Liver (tissue), 9 donors: ENCODE data around the gene EXOC4. TPM values are rescaled to one million over a fixed set of nuclear protein-coding genes. Genes with fewer than 3 reads are reported as not detected.

Source experiments
- DNase-seq: peaks from one replicate; pipeline ENCODE4 v3.0.0-alpha.2; 2017; ENCODE audit warnings: low spot score
- H3K27ac ChIP-seq, 2 donors: one replicate each; pipeline ENCODE4 v1.7.0; 2013; ENCODE audit warnings: inconsistent platforms in 2 of 2, low read length in 2 of 2, control low read depth in 1 of 2, low read depth in 1 of 2, mild to moderate bottlenecking in 1 of 2
- H3K27me3 ChIP-seq, 4 donors: one replicate each; pipeline versions ENCODE4 v1.6.1 to v1.7.0; 2013; ENCODE audit warnings: low read length in 3 of 4, inconsistent platforms in 1 of 4, mild to moderate bottlenecking in 1 of 4, moderate library complexity in 1 of 4; ENCODE audit not compliant: control insufficient read depth in 4 of 4, insufficient read depth in 4 of 4
- H3K36me3 ChIP-seq, 4 donors: one replicate each; pipeline versions ENCODE4 v1.6.1 to v1.7.0; 2013; ENCODE audit warnings: low read length in 3 of 4, mild to moderate bottlenecking in 3 of 4, low read depth in 1 of 4, moderate library complexity in 1 of 4; ENCODE audit not compliant: control insufficient read depth in 4 of 4, insufficient read depth in 3 of 4
- H3K4me1 ChIP-seq, 4 donors: one replicate each; pipeline versions ENCODE4 v1.6.1 to v1.7.0; 2013; ENCODE audit warnings: low read length in 3 of 4, mild to moderate bottlenecking in 3 of 4, moderate library complexity in 1 of 4; ENCODE audit not compliant: control insufficient read depth in 4 of 4, insufficient read depth in 4 of 4
- H3K4me3 ChIP-seq, 3 donors: one replicate each; pipeline versions ENCODE4 v1.6.1 to v1.7.0; 2013; ENCODE audit warnings: low read length in 3 of 3, control low read depth in 1 of 3, low read depth in 1 of 3, mild to moderate bottlenecking in 1 of 3
- H3K9ac ChIP-seq, 2 donors: one replicate each; pipeline ENCODE4 v1.7.0; 2013; ENCODE audit warnings: low read length in 2 of 2, mild to moderate bottlenecking in 2 of 2, moderate library complexity in 2 of 2, control low read depth in 1 of 2, low read depth in 1 of 2
- H3K9me3 ChIP-seq, 4 donors: one replicate each; pipeline versions ENCODE4 v1.6.1 to v1.7.0; 2013; ENCODE audit warnings: low read length in 3 of 4; ENCODE audit not compliant: control insufficient read depth in 4 of 4
- CTCF ChIP-seq: fragments of 150-350 bp; IDR thresholded peaks from 2 replicates; pipeline ENCODE4 v1.5.1; 2017; ENCODE audit warnings: improper control_type of control experiment, low read depth, low read length; ENCODE audit not compliant: missing input control
- EGR1 ChIP-seq, 2 donors: IDR thresholded peaks; 2 replicates each; pipeline ENCODE4 v1.6.1; 2016 to 2018; ENCODE audit warnings: antibody characterized with exemption in 2 of 2, low read depth in 2 of 2
- FOXA1 ChIP-seq: IDR thresholded peaks from 2 replicates; pipeline ENCODE4 v1.6.1; 2016; ENCODE audit warnings: antibody characterized with exemption
- FOXA2 ChIP-seq: IDR thresholded peaks from 2 replicates; pipeline ENCODE4 v1.6.1; 2016; ENCODE audit warnings: antibody characterized with exemption
- HNF4A ChIP-seq, 2 donors: conservative IDR thresholded peaks; 2 replicates each; pipeline ENCODE4 v1.6.1; 2016; ENCODE audit warnings: antibody characterized with exemption in 2 of 2, mild to moderate bottlenecking in 2 of 2
- MAX ChIP-seq: IDR thresholded peaks from 2 replicates; pipeline ENCODE4 v1.6.1; 2016; ENCODE audit warnings: antibody characterized with exemption
- NR2F2 ChIP-seq: IDR thresholded peaks from 2 replicates; pipeline ENCODE4 v1.6.1; 2016; ENCODE audit warnings: antibody characterized with exemption
- RAD21 ChIP-seq, 2 donors: IDR thresholded peaks; 2 replicates each; pipeline ENCODE4 v1.6.1; 2016; ENCODE audit warnings: antibody characterized with exemption in 2 of 2, mild to moderate bottlenecking in 2 of 2
- RXRA ChIP-seq, 2 donors: IDR thresholded peaks; 2 replicates each; pipeline ENCODE4 v1.6.1; 2017 to 2018; ENCODE audit warnings: antibody characterized with exemption in 2 of 2, mild to moderate bottlenecking in 1 of 2
- SP1 ChIP-seq: IDR thresholded peaks from 2 replicates; pipeline ENCODE4 v1.6.1; 2018; ENCODE audit warnings: antibody characterized with exemption, mild to moderate bottlenecking
- TAF1 ChIP-seq: conservative IDR thresholded peaks from 2 replicates; pipeline ENCODE4 v1.6.1; 2016; ENCODE audit warnings: antibody characterized with exemption, mild to moderate bottlenecking
- YY1 ChIP-seq: IDR thresholded peaks from 2 replicates; pipeline ENCODE4 v1.6.1; 2016; ENCODE audit warnings: antibody characterized with exemption, mild to moderate bottlenecking
- WGBS: extraction: QIAGEN DNeasy Blood & Tissue Kit; methylation state at CpG from one replicate; pipeline ENCODE4 v1.1.7; 2013; 5-methylcytosine and 5-hydroxymethylcytosine counted together
- polyA plus RNA-seq, 2 donors: library from polyadenylated mRNA; stranded (reverse) in 1 of 2; unstranded in 1 of 2; fragments of 200-250 nt in 1 of 2; fragments of >200 nt in 1 of 2; fragmentation: Nextera tagmentation in 1 of 2; extraction: Ambion mirVana in 1 of 2; gene quantifications; one replicate each; pipeline versions ENCODE4 v1.2.1 to v1.2.3, GENCODE V29; 2013 to 2015
- total RNA-seq, 2 donors: library from RNA; depleted of rRNA; stranded (reverse); fragments of >200 nt; gene quantifications; one replicate each; pipeline ENCODE4 v1.2.3, GENCODE V29; 2014
- TF ChIP-seq, protein P1 (sequence below): IDR thresholded peaks from 2 replicates; pipeline ENCODE4 v1.6.1; 2016; ENCODE audit warnings: antibody characterized with exemption, mild to moderate bottlenecking
- TF ChIP-seq, protein P2 (sequence below): IDR thresholded peaks from 2 replicates; pipeline ENCODE4 v1.6.1; 2016; ENCODE audit warnings: antibody characterized with exemption
- donor health status: healthy.
- donor health status: healthy.
- donor health status: healthy.
- donor health status: healthy.
- donor health status: healthy.

The EXOC4 gene
- total and polyA plus RNA-seq, 4 donors = 9.5 to 55.9 (median 23.6) TPM

DNA sequence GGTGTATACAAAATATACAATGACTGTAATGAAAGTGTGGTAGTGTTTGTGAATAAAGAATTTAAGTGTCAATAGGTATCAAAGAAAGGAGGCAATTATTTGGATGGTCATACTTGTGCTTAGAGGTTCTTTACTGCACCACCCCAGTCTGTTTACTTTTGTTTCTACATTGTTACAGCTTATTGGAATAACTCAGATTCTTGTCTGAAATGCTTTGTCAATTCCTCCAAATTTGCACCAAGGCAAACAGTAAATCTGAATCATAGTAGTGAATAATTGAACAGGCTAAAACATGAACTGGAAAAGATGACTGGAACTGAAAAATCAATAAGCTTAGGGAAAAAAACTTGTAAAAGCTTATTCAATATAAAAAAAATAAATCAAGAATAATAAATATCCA lies 319.2 kb downstream of the EXOC4 start (continued):
- TF ChIP-seq, protein P1, sequence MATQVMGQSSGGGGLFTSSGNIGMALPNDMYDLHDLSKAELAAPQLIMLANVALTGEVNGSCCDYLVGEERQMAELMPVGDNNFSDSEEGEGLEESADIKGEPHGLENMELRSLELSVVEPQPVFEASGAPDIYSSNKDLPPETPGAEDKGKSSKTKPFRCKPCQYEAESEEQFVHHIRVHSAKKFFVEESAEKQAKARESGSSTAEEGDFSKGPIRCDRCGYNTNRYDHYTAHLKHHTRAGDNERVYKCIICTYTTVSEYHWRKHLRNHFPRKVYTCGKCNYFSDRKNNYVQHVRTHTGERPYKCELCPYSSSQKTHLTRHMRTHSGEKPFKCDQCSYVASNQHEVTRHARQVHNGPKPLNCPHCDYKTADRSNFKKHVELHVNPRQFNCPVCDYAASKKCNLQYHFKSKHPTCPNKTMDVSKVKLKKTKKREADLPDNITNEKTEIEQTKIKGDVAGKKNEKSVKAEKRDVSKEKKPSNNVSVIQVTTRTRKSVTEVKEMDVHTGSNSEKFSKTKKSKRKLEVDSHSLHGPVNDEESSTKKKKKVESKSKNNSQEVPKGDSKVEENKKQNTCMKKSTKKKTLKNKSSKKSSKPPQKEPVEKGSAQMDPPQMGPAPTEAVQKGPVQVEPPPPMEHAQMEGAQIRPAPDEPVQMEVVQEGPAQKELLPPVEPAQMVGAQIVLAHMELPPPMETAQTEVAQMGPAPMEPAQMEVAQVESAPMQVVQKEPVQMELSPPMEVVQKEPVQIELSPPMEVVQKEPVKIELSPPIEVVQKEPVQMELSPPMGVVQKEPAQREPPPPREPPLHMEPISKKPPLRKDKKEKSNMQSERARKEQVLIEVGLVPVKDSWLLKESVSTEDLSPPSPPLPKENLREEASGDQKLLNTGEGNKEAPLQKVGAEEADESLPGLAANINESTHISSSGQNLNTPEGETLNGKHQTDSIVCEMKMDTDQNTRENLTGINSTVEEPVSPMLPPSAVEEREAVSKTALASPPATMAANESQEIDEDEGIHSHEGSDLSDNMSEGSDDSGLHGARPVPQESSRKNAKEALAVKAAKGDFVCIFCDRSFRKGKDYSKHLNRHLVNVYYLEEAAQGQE = no peak
- TF ChIP-seq EGR1 (IDR thresholded peaks at IDR 0.05; ENCODE audit: low read depth in 2 of 2) (no peak), RAD21 (IDR thresholded peaks at IDR 0.05) (no peak), NR2F2 (no peak), YY1 (no peak), FOXA1 (no peak), TAF1 (no peak)

DNA sequence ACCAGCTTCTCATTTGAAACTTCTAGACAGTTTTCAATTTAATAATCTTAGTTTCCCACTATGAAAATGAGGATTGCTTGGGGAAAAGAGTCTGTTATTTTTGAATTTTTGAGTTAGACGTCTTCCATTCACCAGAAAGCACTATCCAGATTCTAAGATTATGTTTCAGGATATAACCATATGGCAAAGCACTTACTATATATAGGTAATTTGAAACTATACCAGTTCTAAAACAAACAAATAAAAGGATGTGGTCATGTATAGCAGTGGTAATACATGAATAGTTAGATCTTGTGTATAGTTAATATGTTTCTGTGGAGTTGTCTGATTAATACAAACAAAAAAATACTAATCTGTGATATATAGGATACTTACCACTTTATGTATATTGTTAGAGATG lies 320.0 kb downstream of the EXOC4 start:
- Histone ChIP-seq H3K4me1 (no peaks in the 10 kb centered on the region), H3K36me3 (peaks cover 0 to 1% (median 0%) of the 10 kb centered on the region in 4 donors), H3K9me3 (no peaks in the 10 kb centered on the region), H3K27ac (no peak overlapping the region), H3K27me3 (no peaks in the 10 kb centered on the region), H3K9ac (no peak overlapping the region), H3K4me3 (no peak overlapping the region)
- no peak for DNase-seq
- TF ChIP-seq MAX = no peak
- TF ChIP-seq TAF1 = no peak
- TF ChIP-seq SP1 = no peak
- 93% methylated on average over 1 of the region's 1 CpG for WGBS

DNA sequence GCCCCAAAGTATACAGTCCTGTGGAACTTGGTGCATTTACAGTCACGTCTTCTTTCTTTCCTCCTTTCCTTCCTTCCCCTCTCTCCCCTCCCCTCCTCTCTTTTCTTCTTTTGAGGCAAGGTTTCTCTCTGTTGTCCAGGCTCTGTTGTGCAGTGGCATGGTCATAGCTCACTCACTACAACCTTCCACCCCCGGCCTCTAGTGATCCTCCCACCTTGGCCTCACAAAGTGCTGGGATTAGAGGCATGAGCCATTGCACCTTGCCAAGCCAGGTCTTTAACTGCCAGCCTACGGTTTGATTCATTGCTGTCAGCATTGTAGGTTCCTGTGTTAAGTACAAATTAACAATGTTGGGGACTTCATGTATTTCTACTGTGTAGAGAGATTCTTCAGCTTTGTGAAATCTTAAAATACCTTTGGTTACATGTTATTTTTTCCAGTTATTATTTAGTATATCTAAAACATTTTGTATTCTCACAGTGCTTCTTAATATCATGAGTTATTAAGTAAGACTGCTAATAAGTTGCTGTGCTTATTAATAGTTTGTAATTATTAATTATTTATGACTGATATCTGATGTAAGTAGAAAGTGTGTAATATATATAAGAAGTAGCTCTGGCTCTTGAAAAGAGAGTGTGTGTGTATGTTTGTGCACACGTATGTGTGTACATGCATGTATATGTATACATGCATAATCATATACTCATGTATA lies 320.8 kb downstream of the EXOC4 start:
- H3K4me3 ChIP-seq = no peak overlapping the region
- H3K4me1 ChIP-seq = no peaks in the 10 kb centered on the region
- H3K36me3 ChIP-seq = peaks cover 0 to 1% (median 0%) of the 10 kb centered on the region in 4 donors
- H3K9ac ChIP-seq = no peak overlapping the region
- no peak for DNase-seq
- TF ChIP-seq YY1 (no peak), NR2F2 (no peak)
- WGBS = 96% methylated on average over 4 of the region's 4 CpGs
- H3K9me3 ChIP-seq = no peaks in the 10 kb centered on the region
- no peak overlapping the region for H3K27ac ChIP-seq
- no peaks in the 10 kb centered on the region for H3K27me3 ChIP-seq

DNA sequence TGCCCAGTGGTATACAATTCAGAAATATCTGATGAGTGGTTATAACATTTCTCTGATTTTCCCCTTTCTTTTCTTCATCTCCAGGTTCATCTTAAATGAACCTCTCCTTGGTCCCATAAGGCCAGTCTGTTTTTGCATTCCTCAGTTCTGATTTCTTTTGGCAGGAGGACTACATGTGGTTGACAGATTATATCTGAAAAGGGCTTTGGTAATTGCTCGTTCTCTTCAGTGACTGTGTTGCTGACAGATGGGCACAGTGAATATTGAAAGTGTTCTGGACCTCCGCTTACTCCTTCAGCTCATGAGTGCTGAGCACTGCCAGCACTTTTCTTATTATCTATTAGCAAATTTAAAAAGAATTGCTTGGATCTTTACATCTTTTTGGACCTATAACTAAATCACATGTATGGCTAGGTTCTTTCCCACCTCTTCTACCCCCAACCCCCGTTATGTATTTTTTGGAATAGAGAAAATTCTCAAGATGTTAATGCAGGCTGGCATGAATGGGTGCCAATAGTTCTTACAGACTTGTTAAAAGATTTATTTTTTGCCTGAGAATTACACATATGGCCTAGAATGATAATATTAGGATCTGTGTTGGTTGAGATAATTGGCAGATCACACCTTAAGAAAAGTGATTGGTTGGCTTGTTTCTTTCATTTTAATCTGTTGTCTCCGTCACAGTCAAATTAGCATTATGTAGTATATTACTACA lies 323.0 kb downstream of the EXOC4 start:
- WGBS = 94% methylated on average over 4 of the region's 4 CpGs
- H3K9me3 ChIP-seq = no peaks in the 10 kb centered on the region
- H3K4me1 ChIP-seq = no peaks in the 10 kb centered on the region
- H3K9ac ChIP-seq = no peak overlapping the region
- H3K4me3 ChIP-seq = no peak overlapping the region
- no peak for DNase-seq
- H3K27me3 ChIP-seq = no peaks in the 10 kb centered on the region
- no peak overlapping the region for H3K27ac ChIP-seq
- peaks cover 0 to 1% (median 0%) of the 10 kb centered on the region in 4 donors for H3K36me3 ChIP-seq
- TF ChIP-seq, protein P1 = no peak
- TF ChIP-seq RXRA (IDR thresholded peaks at IDR 0.05) (no peak), MAX (no peak), CTCF (no peak), FOXA2 (no peak), TAF1 (no peak), YY1 (no peak), HNF4A (conservative IDR thresholded peaks at IDR 0.05) (no peak), FOXA1 (no peak), RAD21 (IDR thresholded peaks at IDR 0.05) (no peak)
- TF ChIP-seq, protein P2, sequence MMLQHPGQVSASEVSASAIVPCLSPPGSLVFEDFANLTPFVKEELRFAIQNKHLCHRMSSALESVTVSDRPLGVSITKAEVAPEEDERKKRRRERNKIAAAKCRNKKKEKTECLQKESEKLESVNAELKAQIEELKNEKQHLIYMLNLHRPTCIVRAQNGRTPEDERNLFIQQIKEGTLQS = no peak
